Forelimb muscle (tissue), 1 donor: ENCODE data around the gene ALS2CL. TPM values are rescaled to one million over a fixed set of nuclear protein-coding genes. Genes with fewer than 3 reads are reported as not detected.
"Not testable (repeated sequence)": the region's sequence is repeated elsewhere in the genome, so short reads cannot be mapped to it uniquely, and the experiment has no call there.

Source experiments
- DNase-seq: peaks from one replicate; pipeline ENCODE4 v3.0.0-alpha.2; 2013; ENCODE audit warnings: low read depth
- polyA plus RNA-seq: library from polyadenylated mRNA; unstranded; fragments of 120-200 nt; gene quantifications from one replicate; pipeline ENCODE4 v1.2.1, GENCODE V29; 2013; ENCODE audit not compliant: insufficient read length

The ALS2CL gene
- polyA plus RNA-seq, 1 donor, result 9.0 TPM

DNA sequence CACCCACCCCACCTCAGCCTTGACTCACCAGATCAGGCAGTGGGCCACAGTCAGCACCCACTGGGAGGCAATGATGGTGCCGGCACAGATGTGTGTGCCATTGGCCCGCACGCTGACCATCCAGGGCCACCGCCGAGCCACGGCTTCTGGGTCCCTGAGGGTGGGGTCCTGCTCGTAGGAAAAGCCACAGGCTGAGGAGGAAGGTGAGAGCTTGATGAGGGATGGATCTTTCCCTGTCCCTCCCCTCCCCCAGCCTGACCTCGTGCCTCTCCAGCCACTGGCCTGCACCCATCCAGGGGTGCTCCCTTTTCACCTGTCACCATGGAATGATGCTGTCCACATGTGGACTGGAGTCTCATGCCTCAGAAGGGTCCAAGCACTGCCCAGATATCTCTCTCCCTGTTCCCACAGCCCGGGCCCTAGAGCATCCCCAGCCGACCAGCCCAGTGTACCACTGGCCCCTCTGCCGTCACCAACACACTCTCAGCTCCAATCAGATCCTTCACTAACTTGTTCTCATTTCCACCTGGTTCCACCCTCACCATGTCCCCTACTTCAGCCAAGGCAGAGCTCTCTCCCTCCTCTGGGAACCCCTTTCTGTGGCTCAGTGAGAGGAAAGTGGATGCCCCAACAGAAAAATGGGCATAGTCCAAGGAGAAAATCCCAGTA lies 22.2 kb upstream of the ALS2CL start:
- DNase-seq, result no peak

DNA sequence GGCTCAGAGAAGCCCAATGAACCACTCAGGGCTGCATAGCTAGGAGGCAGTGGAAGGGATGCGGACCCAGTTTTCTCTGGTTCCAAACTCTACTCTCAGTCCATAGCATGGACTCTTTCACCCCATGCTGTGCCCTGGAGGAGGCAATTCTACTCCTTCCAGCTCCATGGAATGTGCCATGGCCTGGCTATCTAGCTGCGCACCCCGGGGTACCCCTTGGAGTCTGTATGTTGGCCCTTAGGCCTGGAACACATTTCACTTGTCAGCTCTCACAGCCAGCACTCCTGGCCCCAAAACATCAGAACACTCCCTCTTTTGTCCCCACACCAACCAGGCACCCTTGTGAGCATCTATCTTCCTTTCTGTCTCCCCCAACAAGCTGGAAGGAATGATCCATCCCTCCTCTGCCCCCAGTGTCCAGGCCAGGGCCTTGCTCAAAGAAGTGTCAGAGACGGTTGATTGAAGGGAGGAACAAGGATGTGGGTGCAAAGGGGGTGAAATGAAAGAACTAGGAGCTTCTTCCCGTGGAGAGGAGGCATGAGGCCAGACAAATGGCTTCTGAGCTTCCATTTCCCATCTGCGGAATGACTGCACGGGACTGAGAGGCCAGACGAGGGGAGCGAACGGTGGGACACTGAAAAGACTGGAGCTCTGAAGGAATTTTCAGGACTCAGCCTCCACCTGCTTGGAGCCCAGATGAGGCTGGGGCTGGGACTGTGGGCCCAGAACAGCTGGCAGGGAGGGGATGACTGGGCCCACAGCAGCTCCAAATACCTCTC lies 21.4 kb upstream of the ALS2CL start:
- DNase-seq, result no peak

DNA sequence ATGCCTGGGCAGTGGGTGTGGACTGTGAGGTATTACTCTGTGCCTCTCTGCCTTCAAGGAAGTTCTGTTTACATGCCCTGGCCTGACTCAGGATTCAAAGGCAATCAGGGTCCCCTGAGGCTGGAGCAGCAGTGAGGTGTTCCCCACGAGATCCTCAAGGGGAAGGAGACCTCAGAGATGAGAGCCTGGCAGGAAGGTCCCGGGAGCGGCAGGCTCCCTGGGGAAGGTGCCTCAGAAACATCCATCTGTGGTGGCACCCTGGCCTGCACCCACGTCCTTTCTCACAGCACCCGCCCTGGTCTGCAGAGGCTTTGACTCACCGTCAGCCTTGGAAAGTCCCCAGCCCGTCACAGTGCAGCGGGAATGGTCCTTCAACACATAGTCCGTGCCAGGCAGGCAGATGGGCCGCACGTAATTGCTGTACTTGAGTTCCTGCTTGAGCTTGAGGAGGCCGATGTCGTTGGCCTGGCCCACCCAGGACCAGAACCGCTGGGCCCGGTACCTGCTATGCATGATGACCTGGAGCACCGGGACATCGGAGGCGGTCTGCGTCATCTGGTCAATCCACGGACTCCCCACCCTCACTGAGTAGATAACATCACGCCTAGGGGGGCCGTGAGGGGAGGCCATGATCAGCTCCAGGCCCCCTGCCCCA lies 20.5 kb upstream of the ALS2CL start:
- no peak for DNase-seq

DNA sequence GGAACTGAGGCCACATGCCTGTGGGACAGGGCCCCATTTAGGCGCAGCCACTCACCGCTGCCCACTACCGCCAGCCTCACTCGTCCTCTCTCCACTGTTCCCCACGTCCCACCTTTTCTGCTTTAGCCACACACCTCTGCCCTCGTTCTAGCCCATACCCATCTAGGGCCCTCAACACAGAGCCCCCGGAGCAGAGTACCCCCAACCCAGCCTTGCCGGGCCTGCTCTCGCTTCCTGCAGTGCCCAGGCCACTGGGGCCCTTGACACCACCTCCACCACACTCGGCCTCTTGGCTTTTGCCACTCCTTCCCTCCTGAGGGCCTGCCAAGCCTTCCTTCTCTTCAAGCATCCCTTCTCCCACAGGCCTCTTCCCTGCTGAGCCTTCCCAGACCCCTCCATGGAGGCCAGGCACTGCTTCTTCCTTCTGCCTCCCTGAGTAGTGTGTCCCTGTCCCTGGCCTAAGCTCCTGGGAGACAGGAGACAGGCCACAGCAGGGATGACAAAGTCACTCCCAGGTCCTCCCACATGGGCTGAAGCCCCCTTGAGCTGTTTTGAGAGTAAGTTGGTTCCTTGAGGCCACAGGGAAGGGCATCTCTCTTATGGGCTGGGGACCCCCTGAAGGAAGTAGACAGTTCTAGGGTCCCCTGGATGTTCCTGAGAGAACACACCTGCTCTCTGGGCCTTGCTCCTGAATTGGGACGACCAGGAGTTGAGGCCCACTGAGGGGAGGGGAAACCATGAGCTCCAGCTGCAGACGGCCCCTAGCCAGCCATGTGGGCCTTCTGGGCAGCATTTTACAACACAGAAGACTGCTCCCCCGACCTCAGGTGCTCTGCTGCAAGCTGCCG lies 19.8 kb upstream of the ALS2CL start:
- DNase-seq, result no peak

DNA sequence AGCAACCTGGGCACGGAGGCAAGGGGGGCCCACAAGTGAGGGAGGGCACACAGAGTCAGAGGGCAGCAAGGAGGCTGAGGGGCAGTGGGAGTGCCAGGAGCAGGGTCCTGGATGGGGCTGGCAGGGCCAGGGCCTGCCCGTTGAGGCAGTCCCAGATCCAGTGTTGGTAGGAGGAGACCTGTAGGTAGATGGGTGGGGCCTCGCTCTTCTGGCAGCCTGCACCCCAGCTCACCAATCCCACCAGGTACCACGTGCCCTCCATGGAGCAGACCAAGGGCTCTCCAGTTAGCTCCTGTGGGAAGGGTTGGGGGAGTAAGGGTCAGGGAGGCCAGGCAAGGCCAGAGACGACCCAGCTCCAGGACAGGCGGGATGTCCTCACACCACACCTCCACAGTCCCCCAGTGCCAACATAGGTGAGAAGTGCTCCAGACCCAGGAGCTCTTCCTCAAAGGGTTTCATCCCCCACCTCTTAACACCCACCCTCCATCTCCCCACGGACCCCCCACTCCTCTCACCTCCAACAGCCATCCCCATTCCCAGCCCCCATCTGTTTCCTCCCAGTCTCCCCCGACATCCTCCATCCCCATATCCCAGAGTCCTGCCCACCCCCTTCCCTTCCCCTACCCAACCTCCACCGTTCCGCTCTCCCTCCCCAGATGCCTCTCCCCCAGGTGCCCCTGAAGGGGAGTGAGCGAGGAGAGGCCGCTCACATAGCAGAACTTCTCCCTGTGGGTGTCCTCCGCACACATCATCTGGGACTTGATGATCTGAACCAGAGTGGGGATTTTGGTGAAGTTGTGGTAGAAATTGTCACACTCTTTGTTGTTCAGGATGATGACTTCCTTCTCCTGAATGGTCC lies 18.9 kb upstream of the ALS2CL start:
- no peak for DNase-seq

DNA sequence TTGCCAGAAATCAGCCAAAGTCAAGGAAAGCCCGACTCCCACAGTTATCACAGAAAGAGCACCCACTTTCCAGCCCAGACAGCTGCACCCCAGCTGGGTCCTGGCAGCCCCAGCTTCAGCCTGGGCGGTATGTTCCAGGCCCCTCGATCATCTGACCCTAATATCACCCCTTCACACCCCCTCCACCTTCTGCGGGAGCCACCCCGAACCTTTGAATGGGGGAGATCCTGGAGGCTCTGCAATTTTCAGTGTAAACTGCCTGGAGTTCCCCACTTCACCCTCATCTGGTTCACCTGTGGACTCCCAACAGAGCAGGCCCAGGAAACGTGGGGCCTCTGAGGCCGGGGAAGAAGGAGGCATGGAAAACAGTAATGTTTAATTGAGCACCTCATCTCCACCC lies 18.3 kb upstream of the ALS2CL start:
- no peak for DNase-seq

DNA sequence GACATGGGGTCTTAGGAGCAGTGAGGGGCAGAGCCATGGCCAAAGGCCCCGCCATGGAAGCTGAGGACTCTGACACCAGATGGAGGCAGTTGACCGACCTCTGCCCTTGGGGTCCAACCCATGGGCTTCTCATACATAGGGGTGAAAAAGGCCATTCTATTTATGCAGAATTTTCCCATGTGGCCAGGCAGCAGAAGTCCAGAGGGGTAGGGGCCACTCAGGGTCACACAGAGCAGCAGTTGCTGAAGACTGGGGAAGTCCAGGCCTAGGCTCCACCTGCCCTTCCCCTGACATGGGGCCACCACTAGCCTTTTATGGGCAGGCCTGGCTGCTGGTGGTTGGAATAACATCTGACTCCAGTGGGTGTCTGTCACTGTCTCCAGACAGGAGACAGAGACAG lies 17.8 kb upstream of the ALS2CL start:
- DNase-seq, result no peak

DNA sequence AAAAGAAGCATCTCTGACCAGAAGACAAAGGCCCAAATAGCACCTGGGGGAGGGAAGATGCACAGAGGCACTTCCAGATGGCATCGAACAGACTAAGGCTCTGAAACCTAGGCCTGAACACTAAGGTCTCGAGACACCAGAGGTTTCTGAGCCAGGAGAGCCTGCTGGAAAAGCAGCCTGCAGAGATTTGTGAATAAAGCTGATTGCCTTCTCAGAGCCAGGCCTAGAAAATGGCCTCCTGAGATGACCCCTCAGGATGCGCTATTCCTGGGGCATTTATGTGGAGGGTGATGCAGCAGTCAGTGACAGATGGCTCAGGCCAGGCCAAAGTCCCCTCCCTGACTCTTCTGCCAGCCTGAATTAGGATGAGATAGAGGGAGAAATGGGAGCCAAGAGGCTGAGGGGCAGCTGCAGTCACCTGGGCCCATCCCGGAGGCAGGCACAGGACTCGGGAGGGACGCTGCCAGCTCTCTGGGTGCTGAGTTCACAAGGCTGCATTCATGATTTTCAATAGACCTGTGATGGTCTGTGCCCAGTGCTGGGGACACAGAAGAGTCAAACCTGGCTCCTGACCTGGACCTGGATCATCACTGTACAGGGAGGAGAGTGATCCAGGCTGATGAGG lies 17.3 kb upstream of the ALS2CL start:
- DNase-seq, result no peak

DNA sequence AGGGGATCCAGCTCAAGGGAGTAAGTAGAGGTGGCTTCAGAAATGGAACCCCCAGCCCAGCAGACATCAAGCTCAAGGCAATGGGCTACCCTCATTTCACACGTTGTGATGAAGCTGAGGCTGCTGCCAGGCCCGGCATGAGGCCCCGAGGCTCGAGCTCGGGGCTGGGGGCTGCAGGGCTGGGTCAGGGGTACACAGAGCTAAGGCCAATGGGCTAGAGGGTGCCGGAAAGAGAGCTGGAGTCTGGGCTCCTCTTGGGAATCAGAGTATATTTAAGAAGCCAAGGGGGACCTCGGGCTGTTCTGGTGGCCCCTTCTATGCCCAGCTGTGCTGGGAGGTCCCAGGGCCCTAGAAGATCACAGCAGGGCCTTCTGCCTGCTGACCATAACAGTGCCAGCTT lies 16.8 kb upstream of the ALS2CL start:
- no peak for DNase-seq

DNA sequence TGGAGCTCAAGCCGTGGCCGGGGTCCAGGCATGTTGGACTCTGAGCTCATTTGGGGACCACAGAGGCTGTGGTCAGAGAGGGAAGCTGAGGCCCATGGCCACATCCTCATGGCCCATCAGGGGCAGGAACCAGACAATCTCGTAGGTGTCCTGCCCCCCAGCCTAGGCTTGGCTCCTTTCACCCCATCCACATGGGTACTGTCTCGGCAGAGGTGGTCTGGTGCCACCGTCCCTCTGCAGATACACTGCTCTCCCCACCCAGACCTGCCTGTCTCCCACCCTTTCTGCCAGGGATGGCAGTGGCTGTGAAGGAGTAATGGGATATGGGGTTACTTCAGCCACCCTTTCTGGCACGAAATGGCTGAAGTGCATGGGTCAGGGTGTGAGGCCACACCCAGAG lies 16.2 kb upstream of the ALS2CL start:
- no peak for DNase-seq

DNA sequence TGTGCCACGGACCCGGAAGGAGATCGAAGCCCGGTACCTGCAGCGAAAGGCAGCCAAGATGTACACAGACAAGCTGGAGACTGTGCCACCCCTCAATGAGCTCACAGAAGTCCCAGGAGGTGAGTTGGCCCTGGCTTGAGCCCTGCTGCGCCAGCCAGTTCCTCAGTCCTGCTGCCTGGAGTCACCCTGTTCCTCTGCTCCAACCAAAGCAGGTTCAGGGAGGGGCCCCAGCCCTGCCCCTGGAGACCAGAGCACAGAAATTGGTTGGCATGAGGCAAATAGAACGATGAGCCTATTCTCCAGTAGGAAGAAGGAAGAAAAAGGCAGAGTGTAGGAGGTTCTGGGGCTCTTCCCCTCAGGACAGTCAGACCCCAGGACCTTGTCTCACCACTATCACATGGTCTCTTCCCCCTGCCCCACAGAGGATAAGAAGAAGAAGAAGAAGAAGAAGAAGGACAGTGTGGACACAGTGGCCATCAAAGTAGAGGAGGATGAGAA lies 15.7 kb upstream of the ALS2CL start:
- DNase-seq, result no peak

DNA sequence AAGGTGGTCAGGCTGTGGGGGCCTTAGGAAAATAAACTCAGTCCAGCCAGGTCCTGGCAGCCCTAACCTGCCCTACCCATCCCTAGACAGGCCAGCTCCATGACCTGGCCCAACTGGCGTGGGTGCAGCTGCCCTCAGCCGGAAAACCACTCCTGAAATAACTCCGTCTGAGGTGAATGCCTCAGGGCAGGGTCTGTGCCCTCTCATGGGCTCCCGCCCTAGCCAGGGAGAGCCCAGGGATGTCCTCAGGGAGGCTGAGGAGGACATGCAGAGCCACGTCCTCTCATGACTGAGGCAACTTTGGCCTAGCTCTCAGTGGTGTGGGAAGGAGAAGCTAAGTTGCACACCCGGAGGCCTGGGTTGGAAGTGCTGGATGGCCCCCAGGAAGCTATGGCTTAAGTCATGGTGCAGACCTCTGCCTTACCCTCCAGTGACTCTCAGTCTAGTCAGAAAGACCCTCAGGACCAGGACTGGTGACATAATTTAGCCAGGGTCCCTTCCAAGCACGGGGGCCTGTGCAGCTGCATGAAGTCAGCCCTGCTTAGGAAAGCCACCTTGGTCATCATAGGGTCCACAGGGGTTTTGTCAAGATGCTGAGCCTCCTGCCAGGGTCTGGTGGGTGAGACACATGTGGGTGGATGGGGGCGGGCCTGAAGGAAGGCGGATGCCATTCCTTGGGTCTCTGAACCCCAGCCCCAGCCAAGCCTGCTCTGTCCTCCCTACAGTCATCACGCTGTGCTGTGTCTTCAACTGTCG lies 15.1 kb upstream of the ALS2CL start:
- no peak for DNase-seq

DNA sequence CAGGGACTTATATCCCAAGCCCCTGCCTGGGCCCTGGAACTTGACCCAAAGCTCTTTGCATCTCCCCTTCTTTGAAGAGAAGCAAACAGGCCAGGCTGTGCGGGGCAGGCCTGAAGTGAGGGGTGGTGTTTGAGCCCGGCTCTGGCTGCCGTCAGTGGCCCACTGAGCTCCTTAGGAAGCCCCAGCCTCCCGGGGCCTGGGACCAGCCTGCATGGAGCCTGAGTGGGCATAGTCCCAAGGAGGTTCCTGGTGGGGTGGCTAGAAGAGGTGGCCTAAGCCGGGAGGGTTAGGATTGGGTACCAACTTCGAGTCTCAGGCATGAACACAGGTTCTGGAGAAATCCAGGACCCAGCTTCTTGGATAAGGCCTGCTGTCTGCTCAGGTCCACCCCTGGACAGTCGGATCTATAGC lies 14.1 kb upstream of the ALS2CL start:
- no peak for DNase-seq

DNA sequence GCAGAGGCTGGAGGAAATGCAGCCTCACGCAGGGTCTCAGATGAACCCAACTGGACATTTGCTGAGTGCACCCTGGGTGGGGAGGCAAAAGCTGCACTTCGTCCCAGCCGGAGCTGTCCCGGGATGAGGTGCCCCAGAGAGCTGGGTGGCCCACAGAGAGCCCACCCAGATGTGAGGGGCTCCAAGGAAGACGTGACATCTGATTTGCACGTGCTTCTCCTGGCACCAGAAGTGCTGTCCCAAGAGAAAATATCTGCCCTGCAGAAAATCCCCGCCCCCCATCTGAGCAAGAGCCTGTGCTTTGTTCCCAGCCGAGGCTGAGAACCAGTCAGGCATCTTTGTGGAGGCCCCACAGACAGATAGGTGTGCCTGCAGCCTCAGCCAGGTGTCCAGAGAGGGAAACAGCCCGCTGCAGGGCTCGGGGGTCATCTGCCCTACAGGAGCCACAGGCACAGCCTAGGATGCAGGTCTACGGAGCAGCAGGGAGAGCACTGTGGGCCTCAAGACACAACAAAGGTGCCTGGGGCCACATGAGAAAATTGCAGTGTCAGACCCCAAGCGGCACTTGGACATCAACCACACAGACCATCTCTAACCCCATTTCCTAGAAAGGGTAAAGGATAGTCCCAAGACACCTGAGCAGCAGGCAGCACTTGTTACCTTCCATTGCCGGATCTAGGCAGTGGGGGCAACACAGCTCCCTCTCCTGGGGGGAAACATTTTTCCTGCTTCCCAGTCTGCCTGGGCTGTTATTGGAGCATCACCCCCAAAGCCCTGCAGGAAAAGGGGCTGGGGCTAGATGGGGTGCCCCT lies 13.5 kb upstream of the ALS2CL start:
- DNase-seq, result no peak

DNA sequence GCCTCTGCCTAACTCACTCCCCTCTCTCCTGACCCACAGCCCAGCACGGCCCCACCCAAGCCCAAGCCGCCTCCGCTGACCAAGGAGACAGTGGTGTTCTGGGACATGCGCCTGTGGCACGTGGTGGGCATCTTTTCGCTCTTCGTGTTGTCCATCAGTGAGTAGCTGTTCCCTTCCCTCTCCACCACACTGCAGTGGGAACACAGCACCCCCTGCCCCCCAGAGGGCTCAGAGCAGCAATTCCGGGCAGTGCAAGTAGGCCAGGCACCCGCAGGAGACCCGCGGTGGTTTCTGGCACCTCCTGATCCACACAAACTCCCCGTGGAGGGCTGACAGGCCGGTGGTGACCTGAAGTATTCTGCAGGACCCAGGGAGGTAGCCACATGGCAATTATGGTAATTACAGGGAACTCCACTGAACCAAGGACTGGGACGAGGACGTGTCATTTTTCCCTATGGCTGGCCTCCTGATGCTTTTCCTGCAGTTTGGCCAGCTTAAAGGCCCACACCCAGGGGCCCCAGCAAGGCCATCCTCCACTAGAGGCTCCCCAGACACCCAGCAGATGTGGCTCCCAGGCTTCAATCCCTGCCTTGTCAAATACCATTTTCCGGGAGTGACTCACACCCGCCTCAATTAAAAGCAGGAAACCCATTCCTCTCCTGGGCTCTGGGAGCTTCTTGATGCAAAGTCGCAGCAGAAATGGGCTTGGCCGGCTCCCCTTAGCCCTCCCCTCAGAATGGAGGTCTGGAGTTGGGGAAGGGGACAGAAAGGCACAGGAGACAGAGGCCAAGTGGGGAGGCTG lies 12.5 kb upstream of the ALS2CL start:
- no peak for DNase-seq

DNA sequence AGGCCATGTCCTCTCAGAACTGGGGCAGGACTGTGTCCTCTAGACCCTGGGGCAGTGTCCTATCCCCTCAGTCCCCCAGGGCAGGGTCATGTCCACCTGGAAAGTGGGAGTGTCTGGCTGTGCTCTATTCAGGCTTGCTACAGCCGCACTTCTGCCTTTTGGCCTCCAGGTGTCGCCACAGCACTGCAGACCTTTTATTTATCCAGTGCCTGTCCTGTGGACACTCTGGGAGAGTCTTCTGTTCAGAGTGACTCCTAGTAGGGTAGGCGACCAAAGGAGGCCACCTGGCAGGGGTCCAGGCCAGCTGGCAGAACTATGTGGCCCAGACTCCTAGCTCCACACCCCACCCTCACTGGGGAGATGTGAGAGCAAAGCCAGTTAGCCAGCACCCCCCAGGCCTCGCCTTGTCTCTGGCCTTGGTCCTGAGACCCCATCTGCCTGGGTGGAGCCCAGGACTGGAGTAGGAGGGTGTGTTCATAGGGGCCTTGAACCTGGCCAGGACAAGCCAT lies 11.6 kb upstream of the ALS2CL start:
- peak; percentile 31 for DNase-seq

DNA sequence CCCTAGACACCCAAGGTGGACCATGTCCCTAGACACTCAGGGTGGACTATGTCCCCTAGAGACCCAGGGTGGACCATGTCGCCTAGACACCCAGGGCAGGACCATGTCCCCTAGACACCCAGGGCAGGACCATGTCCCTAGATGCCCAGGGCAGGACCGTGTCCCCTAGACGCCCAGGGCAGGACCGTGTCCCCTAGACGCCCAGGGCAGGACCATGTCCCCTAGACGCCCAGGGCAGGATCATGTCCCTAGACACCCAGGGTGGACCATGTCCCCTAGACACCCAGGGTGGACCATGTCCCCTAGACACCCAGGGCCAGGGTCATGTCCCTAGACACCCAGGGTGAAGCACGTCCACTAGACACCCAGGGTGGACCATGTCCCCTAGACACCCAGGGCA lies 10.9 kb upstream of the ALS2CL start:
- DNase-seq, result not testable (repeated sequence)
